GM12864 (cell line): ENCODE measurements around the gene PRKAR1A.
"Not testable (repeated sequence)": the region's sequence is repeated elsewhere in the genome, so short reads cannot be mapped to it uniquely, and the experiment has no call there.

Experiments used
- DNase-seq: peaks from one replicate; pipeline ENCODE4 v3.0.0-alpha.2; 2011; ENCODE audit warnings: low read depth
- H3K4me3 ChIP-seq: 2 replicates; pipeline ENCODE4 v1.5.1; 2011; ENCODE audit warnings: mild to moderate bottlenecking, low read depth, low read length, control low read depth
- TF ChIP-seq, protein P1 (sequence below): IDR thresholded peaks from 2 replicates; pipeline ENCODE4 v1.5.1; 2011; ENCODE audit warnings: low read depth, mild to moderate bottlenecking, moderate library complexity, low read length, control low read depth, inconsistent platforms; ENCODE audit errors: missing control alignments

PRKAR1A gene

DNA sequence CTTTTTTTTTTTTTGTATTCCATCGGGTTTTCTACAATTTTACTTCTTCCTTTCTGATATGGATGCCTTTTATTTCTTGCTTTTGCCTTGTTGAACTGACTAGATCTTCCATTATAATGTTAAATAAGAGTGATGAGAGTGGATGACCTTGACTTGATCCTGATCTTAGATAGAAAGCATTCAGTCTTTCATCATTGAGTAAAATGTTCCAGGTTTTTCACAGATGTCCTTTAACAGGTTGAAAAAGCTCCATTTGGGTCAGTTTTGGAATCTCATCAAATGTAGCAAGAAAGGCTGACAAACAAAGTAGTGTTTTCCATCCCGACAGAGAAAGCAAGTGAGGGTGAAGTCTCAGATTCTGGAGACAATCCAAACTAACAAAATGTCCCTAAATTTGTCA is 27.8 kb upstream of the PRKAR1A start:
- TF ChIP-seq, protein P1, sequence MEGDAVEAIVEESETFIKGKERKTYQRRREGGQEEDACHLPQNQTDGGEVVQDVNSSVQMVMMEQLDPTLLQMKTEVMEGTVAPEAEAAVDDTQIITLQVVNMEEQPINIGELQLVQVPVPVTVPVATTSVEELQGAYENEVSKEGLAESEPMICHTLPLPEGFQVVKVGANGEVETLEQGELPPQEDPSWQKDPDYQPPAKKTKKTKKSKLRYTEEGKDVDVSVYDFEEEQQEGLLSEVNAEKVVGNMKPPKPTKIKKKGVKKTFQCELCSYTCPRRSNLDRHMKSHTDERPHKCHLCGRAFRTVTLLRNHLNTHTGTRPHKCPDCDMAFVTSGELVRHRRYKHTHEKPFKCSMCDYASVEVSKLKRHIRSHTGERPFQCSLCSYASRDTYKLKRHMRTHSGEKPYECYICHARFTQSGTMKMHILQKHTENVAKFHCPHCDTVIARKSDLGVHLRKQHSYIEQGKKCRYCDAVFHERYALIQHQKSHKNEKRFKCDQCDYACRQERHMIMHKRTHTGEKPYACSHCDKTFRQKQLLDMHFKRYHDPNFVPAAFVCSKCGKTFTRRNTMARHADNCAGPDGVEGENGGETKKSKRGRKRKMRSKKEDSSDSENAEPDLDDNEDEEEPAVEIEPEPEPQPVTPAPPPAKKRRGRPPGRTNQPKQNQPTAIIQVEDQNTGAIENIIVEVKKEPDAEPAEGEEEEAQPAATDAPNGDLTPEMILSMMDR = no peak
- DNase-seq = no peak
- H3K4me3 ChIP-seq = no peak overlapping the region

DNA sequence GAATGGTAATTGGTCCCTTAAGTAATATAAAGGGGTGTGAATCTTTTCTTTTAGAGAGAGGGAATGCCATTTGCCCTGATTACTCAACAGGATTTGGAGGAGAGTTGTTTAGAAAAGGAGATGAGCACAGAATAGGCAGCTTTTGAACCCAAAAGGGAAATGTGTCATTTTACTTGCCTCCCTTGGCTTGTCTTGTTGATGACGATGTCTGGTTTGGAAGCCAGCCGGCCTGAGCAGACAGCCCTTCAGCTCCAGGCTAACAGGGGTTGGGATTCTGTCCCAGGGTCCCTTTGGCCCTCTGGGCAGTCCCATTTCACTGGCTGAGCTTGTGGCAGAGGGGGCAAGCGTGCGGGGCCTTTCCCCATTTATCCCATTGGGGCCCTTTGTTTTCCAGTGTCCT is 22.3 kb upstream of the PRKAR1A start:
- TF ChIP-seq, protein P1 = no peak
- no peak overlapping the region for H3K4me3 ChIP-seq
- no peak for DNase-seq

DNA sequence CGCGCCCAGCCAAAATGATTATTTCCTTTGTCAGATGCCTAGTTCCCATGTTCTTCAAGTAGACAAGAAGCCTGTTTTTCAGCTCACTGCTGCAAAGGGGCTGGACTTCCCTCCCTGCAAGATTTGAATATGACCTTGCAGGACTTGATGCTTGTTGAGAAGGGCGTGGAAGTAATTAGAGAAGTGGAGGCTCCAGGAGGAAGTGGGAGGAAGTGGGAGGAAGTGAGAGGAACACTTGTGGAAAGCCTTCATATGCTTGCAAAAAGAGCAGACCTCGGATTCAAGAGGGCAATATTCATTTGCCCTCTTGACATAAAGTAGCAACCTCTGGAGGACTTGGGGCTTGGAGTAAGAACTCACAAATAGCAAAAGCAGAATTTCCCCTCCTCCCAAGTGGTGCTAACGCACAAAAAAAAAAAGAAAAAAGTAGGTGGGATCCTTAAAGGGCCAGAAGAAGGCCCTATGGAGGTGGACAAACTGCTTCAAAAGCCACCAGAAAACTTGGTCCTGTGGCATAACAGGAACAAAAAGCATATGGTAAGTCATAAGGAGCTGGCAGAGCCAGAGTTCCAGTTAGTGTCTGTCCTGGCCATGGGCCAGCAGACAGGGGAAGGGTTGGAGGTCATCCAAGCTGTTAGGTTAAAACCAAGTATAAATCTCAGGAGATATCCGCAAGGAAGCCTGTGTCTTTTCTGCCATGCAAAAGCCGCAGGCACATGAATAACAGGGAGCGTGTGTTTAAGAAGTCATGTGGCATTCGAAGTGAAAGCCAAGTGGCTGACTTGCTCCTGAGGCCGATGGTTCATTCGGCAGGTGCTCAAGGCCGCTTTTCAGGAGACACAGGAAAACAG is 20.6 kb upstream of the PRKAR1A start:
- TF ChIP-seq, protein P1 = no peak
- peak; percentile 76 for DNase-seq
- H3K4me3 ChIP-seq = no peak overlapping the region

DNA sequence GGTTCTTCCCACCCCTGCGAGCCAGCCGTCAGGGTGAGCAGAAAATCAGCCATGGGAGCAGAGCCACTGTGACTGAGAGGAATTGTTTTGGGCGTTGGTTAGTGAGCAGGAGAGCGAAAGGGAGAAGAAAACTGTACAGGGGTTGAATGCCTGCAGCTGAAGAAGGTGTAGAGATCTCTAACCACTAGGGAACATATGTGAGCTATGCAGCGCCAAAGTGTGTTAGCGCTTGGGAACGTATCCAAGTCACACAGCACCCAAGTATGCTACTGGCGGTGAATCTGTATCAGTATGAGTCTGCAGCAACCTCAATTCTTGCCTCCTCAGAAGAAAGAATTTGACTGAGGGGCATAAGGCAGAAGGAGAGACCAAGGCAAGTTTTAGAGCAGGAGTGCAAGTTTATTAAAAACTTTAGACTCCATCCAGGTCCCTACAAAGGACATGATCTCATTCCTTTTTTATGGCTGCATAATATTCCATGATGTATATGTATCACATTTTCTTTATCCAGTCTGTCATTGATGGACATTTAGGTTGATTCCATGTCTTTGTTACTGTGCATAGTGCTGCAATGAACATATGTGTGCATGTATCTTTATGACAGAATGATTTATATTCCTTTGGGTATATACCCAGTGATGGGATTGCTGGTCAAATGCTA is 19.7 kb upstream of the PRKAR1A start:
- not testable (repeated sequence) for DNase-seq, H3K4me3 ChIP-seq

DNA sequence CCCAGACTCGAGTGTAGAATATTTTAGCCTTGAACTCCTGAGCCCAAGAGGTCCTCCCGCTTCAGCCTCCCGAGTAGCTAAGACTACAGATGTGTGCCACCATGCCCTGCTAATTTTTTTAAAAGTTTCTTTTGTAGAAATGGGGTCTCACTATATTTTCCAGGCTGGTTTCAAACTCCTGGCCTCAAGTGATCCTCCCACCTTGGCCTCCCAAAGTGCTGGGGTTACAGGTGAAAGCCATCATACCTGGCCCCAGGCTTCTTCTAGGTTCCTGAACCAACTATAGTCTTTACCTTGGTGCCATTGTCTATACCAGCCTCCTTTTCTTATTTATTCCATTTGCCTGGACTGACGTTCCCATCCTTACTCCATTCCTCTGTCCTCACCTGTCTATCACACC is 17.1 kb upstream of the PRKAR1A start:
- TF ChIP-seq, protein P1 = no peak
- no peak overlapping the region for H3K4me3 ChIP-seq
- DNase-seq = no peak

DNA sequence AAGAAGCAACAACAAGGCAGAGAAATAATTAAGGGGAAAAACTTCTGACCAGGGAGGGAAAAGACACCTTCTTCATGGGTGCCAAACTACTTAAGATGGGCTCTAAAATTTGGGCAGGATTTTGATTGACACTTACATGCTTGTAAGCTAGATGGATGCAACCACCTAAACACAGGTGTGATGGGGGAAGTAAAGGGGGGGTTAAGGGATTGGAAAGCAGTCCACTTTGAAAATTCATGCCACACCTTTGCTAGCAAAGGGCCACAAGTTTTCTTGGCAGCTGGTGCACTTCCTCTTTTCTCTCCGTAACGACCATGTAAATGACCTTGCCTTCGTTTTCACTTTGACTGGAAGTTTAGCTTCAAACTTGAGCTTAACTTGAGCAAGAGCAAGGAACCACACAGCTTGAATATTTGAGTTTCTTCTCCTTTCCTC is 14.3 kb upstream of the PRKAR1A start:
- TF ChIP-seq, protein P1 = no peak
- H3K4me3 ChIP-seq = no peak overlapping the region; the same call in 1 of the 2 replicates
- peak; percentile 97 for DNase-seq

DNA sequence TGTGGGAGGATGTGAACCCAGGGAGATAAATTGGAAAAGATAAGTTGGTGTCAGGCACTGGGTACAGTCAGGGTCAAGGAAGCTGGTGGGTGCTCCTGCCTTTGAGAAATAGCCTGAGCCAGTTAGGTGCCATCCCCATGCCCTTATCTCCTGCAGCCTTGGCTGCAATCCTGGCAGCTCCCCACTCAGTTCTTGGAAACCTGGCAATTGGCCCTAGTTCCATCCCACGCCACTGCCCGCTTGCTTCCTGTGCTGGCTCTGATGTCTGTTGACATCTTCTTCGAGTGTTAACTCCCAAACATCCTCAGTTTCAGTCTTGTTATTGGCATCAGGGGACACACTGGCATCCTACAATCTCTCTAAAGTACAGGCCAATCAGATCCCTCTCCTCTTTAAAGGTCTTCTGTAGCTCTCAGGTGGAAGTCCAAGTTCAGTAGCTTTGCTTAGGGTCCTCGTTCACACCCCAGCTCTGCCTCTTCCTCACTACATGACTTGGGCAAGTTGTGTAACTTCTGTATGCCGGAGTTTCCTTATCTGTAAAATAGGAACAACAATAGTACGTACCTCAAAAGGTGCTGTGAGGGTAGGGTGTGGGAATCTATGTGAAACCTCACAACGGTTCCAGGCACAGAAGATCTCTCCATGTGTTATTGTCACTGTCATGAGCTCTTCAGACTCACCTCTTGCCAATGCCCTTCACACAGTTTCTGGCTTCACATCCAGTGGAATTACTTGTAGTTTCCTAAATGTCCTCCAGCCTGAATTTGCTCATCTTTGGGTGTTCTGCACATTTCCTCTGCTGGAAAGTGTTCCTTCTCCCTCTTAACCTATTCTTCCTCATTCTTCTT is 13.5 kb upstream of the PRKAR1A start:
- DNase-seq = no peak
- TF ChIP-seq, protein P1 = no peak
- H3K4me3 ChIP-seq = peak overlapping the region; percentile 22
